ENCODE results near the gene CCDC13. TPM values are rescaled to one million over a fixed set of nuclear protein-coding genes. Genes with fewer than 3 reads are reported as not detected.

The CCDC13 gene
- total and polyA plus RNA-seq, 2 donors (not counting 3 experiments of a cell fraction or from before 2014, with no cell fraction given), result 0.36 to 0.82 TPM

- H3K4me1 ChIP-seq (ENCODE audit: control insufficient read depth, extremely low read depth, insufficient read depth, low read length), result no peaks in the 10 kb centered on the region
- H3K4me3 ChIP-seq (replicated peaks in 1 of 3; ENCODE audit: insufficient read depth in 1 of 3, low read depth in 1 of 3, low read length in 3 of 3), result no peak overlapping the region
- no peak overlapping the region for H2AFZ ChIP-seq (ENCODE audit: low read depth, low read length)
- DNase-seq (ENCODE audit: low read depth, low spot score), result no peak
- TF ChIP-seq MYC (IDR thresholded peaks at IDR 0.05; ENCODE audit: low read depth, low read length), result no peak
- TF ChIP-seq GATA2 (IDR thresholded peaks at IDR 0.05; ENCODE audit: insufficient read depth, insufficient read length, low read depth, low read length), result no peak
- TF ChIP-seq EZH2 (IDR thresholded peaks at IDR 0.05; ENCODE audit: borderline replicate concordance, low read depth, low read length, severe bottlenecking), result no peak
- TF ChIP-seq POLR2AphosphoS5 (IDR thresholded peaks at IDR 0.05; ENCODE audit: insufficient read depth, low read depth, low read length), result no peak
- TF ChIP-seq, protein P1, sequence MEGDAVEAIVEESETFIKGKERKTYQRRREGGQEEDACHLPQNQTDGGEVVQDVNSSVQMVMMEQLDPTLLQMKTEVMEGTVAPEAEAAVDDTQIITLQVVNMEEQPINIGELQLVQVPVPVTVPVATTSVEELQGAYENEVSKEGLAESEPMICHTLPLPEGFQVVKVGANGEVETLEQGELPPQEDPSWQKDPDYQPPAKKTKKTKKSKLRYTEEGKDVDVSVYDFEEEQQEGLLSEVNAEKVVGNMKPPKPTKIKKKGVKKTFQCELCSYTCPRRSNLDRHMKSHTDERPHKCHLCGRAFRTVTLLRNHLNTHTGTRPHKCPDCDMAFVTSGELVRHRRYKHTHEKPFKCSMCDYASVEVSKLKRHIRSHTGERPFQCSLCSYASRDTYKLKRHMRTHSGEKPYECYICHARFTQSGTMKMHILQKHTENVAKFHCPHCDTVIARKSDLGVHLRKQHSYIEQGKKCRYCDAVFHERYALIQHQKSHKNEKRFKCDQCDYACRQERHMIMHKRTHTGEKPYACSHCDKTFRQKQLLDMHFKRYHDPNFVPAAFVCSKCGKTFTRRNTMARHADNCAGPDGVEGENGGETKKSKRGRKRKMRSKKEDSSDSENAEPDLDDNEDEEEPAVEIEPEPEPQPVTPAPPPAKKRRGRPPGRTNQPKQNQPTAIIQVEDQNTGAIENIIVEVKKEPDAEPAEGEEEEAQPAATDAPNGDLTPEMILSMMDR (IDR thresholded peaks at IDR 0.05; ENCODE audit: extremely low read depth in 1 of 2, insufficient read depth in 1 of 2, low read depth in 1 of 2, low read length in 2 of 2), result no peak
- no peak for TF ChIP-seq MAX (IDR thresholded peaks at IDR 0.05; ENCODE audit: insufficient read depth, insufficient read length)
- no peak for TF ChIP-seq JUN (IDR thresholded peaks at IDR 0.05; ENCODE audit: borderline replicate concordance, insufficient read depth, insufficient read length, low read depth)
- TF ChIP-seq POLR2A (IDR thresholded peaks at IDR 0.05; ENCODE audit: low read depth, low read length), result no peak
- no peak for TF ChIP-seq FOS (IDR thresholded peaks at IDR 0.05; ENCODE audit: borderline replicate concordance, insufficient read depth, low read length)
- dilution Hi-C loops (cut with MboI; ENCODE audit: extremely low pct_ligation_motif_present, low sequenced_read_pairs), result no loop called here
- CTCF ChIA-PET, result interaction anchor here (1.6 kb wide), 1 partner anchor 10 kb away, joined by 3 read pairs; no protein-coding TSS in a partner anchor
- no peaks in the 10 kb centered on the region for H3K79me2 ChIP-seq (ENCODE audit: control insufficient read depth, insufficient read depth, low read length)
- POLR2A ChIA-PET, result no interaction called here
- no peak overlapping the region for H3K9ac ChIP-seq (replicated peaks; ENCODE audit: extremely low read depth, insufficient read depth, low read length)
- intact Hi-C loops (cut with micrococcal nuclease), result no loop called here
- H3K9me3 ChIP-seq (replicated peaks; ENCODE audit: control insufficient read depth, insufficient read depth, low read length), result no peaks in the 10 kb centered on the region
- H3K27me3 ChIP-seq (ENCODE audit: control insufficient read depth in 2 of 2, insufficient read depth in 2 of 2, low read length in 2 of 2), result no peaks in the 10 kb centered on the region
- BruUV-seq (replicated peaks), result no TSS peak
- H3K4me2 ChIP-seq (ENCODE audit: insufficient read depth, low read length), result no peak overlapping the region
- H4K20me1 ChIP-seq (replicated peaks; ENCODE audit: control insufficient read depth, extremely low read depth, insufficient read depth, low read length), result no peaks in the 10 kb centered on the region
- H3K9me1 ChIP-seq (replicated peaks; ENCODE audit: control insufficient read depth, extremely low read depth, insufficient read depth, low read length), result no peaks in the 10 kb centered on the region
- no peak for FAIRE-seq
- no peaks in the 10 kb centered on the region for H3K36me3 ChIP-seq (ENCODE audit: control insufficient read depth in 2 of 2, extremely low read depth in 1 of 2, insufficient read depth in 2 of 2, low read length in 2 of 2)
- no peak overlapping the region for H3K27ac ChIP-seq (ENCODE audit: insufficient read depth, low read depth, low read length)
Measured at GRCh38 chr3:42739401-42740158, 33.5 kb downstream of the CCDC13 start.

Measured in endothelial cell of umbilical vein (primary cell).